ENCODE results near the gene RPRM.

Gene RPRM

GRCh38 chr2:153476816-153477635, 1.5 kb downstream of the RPRM start:
- no peak for TF ChIP-seq CTCF (IDR thresholded peaks at IDR 0.05; ENCODE audit: control insufficient read depth, insufficient read depth, low read depth, low read length, missing control alignments)
- no peak for DNase-seq (ENCODE audit: low read depth)
- no peak overlapping the region for H3K4me3 ChIP-seq (ENCODE audit: control insufficient read depth, low read depth, low read length)

- TF ChIP-seq CTCF (IDR thresholded peaks at IDR 0.05; ENCODE audit: control insufficient read depth, insufficient read depth, low read depth, low read length, missing control alignments) = no peak
- H3K4me3 ChIP-seq (ENCODE audit: control insufficient read depth, low read depth, low read length) = no peak overlapping the region
- DNase-seq (ENCODE audit: low read depth) = no peak
Measured at GRCh38 chr2:153476491-153476815, 2.1 kb downstream of the RPRM start.

GRCh38 chr2:153474876-153475435, 3.6 kb downstream of the RPRM start:
- DNase-seq (ENCODE audit: low read depth) = no peak
- H3K4me3 ChIP-seq (ENCODE audit: control insufficient read depth, low read depth, low read length) = no peak overlapping the region

GRCh38 chr2:153474407-153474806, 4.2 kb downstream of the RPRM start:
- DNase-seq (ENCODE audit: low read depth) = no peak
- TF ChIP-seq CTCF (IDR thresholded peaks at IDR 0.05; ENCODE audit: control insufficient read depth, insufficient read depth, low read depth, low read length, missing control alignments) = no peak
- H3K4me3 ChIP-seq (ENCODE audit: control insufficient read depth, low read depth, low read length) = no peak overlapping the region

More at GRCh38 chr2:153474876-153475435, 3.6 kb downstream of the RPRM start:
- no peak for TF ChIP-seq CTCF (IDR thresholded peaks at IDR 0.05; ENCODE audit: control insufficient read depth, insufficient read depth, low read depth, low read length, missing control alignments)

- no peak for DNase-seq (ENCODE audit: low read depth)
- H3K4me3 ChIP-seq (ENCODE audit: control insufficient read depth, low read depth, low read length) = no peak overlapping the region
- TF ChIP-seq CTCF (IDR thresholded peaks at IDR 0.05; ENCODE audit: control insufficient read depth, insufficient read depth, low read depth, low read length, missing control alignments) = no peak
Measured at GRCh38 chr2:153470867-153471266, 7.7 kb downstream of the RPRM start.

GRCh38 chr2:153464395-153464794, 14.2 kb downstream of the RPRM start:
- DNase-seq (ENCODE audit: low read depth) = no peak
- no peak for TF ChIP-seq CTCF (IDR thresholded peaks at IDR 0.05; ENCODE audit: control insufficient read depth, insufficient read depth, low read depth, low read length, missing control alignments)
- H3K4me3 ChIP-seq (ENCODE audit: control insufficient read depth, low read depth, low read length) = no peak overlapping the region

Measured in AG09309 (cell line).